ENCODE measurements around the gene TTLL4.
"Not testable (repeated sequence)": the region's sequence is repeated elsewhere in the genome, so short reads cannot be mapped to it uniquely, and the experiment has no call there.

Gene TTLL4, protein sequence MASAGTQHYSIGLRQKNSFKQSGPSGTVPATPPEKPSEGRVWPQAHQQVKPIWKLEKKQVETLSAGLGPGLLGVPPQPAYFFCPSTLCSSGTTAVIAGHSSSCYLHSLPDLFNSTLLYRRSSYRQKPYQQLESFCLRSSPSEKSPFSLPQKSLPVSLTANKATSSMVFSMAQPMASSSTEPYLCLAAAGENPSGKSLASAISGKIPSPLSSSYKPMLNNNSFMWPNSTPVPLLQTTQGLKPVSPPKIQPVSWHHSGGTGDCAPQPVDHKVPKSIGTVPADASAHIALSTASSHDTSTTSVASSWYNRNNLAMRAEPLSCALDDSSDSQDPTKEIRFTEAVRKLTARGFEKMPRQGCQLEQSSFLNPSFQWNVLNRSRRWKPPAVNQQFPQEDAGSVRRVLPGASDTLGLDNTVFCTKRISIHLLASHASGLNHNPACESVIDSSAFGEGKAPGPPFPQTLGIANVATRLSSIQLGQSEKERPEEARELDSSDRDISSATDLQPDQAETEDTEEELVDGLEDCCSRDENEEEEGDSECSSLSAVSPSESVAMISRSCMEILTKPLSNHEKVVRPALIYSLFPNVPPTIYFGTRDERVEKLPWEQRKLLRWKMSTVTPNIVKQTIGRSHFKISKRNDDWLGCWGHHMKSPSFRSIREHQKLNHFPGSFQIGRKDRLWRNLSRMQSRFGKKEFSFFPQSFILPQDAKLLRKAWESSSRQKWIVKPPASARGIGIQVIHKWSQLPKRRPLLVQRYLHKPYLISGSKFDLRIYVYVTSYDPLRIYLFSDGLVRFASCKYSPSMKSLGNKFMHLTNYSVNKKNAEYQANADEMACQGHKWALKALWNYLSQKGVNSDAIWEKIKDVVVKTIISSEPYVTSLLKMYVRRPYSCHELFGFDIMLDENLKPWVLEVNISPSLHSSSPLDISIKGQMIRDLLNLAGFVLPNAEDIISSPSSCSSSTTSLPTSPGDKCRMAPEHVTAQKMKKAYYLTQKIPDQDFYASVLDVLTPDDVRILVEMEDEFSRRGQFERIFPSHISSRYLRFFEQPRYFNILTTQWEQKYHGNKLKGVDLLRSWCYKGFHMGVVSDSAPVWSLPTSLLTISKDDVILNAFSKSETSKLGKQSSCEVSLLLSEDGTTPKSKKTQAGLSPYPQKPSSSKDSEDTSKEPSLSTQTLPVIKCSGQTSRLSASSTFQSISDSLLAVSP

DNA sequence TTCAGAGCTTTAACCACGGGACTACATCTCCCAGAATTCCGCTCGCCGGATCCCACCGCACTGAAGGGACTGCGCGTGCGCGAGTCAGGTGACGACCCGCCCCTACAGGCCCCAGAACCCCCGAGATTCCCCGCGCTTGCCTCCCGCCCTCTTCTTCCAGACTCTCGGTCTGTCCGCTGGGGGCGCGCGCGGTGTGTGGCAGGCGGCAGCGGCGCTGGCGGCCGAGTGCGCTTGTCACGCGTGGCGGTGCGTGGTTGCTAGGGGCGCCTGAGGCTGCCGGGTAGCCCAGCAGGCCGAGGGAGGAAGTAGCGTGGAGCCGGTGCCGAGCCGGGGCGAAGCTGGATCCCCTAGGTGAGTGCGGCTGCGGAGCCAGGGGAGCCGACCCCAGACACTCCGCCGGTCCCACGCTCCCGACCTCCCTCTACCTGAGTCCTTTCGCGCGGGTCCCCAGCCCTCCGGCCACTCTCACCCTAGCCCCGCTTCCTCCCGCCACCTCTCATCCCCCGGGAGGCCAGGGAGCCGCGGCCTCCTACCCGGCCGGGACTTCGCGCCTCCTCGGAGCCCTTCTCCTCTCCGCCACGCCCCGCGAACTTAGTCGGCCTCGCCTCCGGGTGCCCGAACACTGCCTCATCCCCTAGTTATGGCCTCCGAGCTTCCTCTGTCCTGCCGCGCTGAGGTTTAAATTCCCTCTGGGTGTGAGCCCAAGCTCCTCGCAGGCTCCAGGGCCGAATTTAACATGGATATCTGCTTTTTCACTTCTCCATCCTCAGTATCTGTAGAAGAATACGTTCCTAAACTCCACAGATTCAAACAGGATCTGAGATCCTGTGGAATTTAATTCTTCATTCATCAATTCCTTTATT, at the start of gene TTLL4:
Gene TTLL4, plus strand, starts transcription at position 149 of the 863 bp plus-strand sequence. CDS start 26,842 bp downstream, outside the sequence.
- in situ Hi-C loops (cut with MboI; ENCODE audit: low sequenced_read_pairs) = no loop called here

DNA sequence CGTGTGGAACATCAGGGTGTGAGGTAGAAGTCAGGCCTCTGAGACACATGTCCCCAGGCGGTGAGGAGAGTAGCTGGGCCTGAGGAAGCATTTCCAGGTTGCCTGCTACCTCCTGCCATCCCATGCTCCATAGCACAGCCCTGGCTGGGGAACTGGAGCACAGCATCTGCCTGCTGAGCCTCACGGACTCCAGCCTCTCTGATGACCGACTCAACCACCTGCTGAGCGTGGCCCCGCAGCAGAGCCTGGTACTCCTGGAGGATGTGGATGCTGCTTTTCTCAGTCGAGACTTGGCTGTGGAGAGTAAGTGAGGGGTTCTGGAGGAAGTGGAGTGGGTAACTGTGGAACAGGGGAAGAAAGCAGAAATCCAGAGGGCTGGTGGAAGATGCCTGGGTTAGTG, 48.3 kb upstream of the TTLL4 start:
- in situ Hi-C loops (cut with MboI; ENCODE audit: low sequenced_read_pairs) = no loop called here

- in situ Hi-C loops (cut with MboI; ENCODE audit: low sequenced_read_pairs) = no loop called here
Observed at GRCh38 chr2:218662827-218663226, 47.8 kb upstream of the TTLL4 start.

- in situ Hi-C loops (cut with MboI; ENCODE audit: low sequenced_read_pairs) = no loop called here
Observed at GRCh38 chr2:218663901-218664300, 46.7 kb upstream of the TTLL4 start.

GRCh38 chr2:218664653-218665052, 46.0 kb upstream of the TTLL4 start:
- in situ Hi-C loops (cut with MboI; ENCODE audit: low sequenced_read_pairs) = no loop called here

GRCh38 chr2:218671097-218671653, 39.5 kb upstream of the TTLL4 start:
- in situ Hi-C loops (cut with MboI; ENCODE audit: low sequenced_read_pairs) = no loop called here

DNA sequence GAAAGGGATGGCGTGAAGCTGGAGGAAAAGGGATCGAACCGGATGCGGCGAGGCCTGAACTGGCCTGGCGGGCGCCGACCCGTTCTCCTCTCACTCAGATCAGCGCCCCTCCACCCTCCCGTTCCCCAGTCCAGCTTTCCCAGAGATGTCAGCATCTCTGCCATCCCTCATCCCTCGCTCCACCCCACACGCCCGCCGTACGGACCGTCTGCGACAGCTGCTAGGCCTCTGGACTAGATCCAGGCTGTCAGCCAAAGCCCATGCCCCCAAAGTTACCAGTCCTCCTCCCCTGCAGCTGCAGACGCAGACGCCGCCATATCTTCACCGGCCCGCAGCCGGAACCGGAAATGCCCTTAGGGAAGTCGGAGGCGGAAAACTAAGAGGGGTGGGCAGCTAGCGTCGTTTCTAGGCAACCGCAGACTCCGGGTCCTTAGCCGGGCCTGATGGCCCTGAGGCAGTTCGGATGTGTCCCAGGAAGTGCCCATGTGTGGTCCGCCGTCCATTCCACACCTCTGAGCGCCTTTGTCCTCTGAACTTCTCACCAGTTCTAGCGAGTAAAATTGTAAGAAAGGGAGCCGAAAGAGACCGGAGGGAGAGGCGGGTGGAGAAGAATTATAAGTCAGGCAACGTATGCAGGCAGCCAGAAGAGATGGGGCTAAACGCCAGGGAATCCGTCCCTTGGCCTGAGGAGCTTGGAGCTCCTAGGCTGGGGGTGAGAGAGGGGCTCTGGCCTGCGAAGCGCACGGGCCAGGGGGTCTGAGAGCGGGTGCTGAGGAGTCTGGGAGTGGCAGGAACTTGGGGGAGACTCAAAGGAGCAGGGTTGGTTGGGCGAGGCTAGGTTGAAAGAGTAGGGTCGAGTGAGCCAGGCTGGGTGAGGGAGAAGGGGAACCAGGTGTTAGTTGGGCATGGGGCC, 38.7 kb upstream of the TTLL4 start, which contains the start of the genes RNF25 and STK36:
Gene RNF25, minus strand, starts transcription at position 349 of the 913 bp plus-strand sequence. Its CDS starts 32 bp downstream, at position 317.
Gene STK36, plus strand, starts transcription at position 433 of the 913 bp plus-strand sequence. CDS start 744 bp downstream, outside the sequence.
- in situ Hi-C loops (cut with MboI; ENCODE audit: low sequenced_read_pairs) = no loop called here

DNA sequence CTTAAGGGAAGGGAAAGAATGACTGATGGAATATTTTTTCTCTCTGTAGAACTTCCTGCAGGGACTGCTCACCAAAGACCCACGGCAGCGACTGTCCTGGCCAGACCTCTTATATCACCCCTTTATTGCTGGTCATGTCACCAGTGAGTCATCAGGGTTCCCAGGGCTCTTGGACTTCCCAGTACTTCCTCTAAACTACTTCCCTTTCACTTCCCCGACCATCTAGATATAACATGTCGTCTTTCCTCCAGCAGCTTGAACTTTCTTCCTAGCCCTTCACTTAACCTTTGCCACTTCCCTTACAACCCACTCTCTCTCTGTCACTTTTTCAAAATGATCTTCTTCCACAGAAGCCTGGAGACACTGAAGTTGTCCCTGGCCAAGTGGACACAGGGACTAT, 31.5 kb upstream of the TTLL4 start:
- in situ Hi-C loops (cut with MboI; ENCODE audit: low sequenced_read_pairs) = no loop called here

DNA sequence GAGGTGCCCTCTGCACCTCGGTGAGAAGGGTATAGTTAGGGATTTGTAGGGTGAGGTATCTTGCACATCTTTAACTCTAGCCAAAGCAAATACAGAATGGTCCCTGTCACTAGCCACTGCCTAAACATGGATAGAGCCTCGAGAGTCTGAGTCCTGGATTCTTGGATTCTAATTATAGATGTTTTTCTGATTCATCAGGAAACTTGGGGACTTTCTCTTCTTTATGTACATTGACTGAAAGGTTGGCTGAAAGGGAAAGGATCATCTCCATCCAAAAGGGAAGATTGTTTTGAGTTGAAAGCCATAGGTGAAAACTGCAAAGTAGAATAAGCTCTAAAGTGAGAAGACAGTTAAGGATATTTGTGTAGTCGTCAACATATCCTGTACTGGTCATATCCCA, 30.6 kb upstream of the TTLL4 start:
- in situ Hi-C loops (cut with MboI; ENCODE audit: low sequenced_read_pairs) = no loop called here

- in situ Hi-C loops (cut with MboI; ENCODE audit: low sequenced_read_pairs) = not testable (repeated sequence)
Observed at GRCh38 chr2:218687400-218688060, 23.1 kb upstream of the TTLL4 start.

DNA sequence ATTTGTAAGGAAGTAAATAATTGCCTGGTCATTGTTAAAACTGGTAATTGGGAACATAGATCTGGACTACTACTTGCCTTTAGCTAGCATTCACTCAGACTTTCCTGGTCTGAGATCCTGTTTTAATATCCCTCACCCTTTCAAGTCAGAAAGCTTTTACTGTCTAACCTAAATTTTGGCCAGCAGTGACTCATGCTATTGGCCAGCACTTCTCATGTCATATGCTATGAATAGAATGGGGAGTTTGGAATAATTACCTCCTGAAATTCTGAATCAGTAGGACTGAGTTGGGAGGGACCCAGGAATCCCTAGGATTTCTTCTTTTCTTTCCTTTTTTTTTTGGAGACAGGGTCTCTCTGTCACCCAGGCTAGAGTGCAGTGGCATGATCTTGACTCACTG, 19.4 kb upstream of the TTLL4 start:
- in situ Hi-C loops (cut with MboI; ENCODE audit: low sequenced_read_pairs) = no loop called here

DNA sequence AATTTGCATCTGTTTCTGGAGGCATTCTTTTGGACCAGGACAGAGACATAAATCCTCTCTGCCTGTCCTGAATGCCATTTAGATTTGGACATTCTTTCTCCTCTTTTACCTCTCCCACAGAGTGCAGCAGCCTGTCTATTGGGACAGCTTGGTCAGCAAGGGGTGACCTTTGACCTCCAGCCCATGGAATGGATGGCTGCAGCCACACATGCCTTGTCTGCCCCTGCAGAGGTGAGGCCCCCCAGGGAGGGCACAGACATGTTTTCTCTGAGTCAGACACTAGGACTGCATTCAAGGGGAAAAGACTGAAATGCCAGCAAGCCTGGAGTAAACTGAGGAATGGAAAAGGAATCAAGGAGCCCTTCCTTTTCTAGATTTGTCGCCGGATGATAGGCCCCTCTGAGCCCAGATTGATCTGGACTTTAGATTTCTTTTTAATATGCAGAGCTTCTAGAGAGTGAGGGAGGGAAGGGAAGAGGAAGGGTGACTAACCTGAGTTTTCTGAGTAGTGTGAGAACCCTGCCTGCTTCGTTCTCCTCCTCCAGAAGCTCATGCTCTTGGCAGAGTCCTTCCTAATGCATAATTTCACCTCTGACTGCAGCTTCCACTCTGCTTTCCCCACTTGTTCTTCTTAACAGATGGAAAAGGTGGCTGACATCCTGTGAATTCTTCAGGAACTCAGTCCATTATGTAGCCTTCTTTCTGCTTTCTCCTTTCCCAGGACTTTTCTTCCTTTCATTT, 16.1 kb upstream of the TTLL4 start:
- in situ Hi-C loops (cut with MboI; ENCODE audit: low sequenced_read_pairs) = no loop called here

DNA sequence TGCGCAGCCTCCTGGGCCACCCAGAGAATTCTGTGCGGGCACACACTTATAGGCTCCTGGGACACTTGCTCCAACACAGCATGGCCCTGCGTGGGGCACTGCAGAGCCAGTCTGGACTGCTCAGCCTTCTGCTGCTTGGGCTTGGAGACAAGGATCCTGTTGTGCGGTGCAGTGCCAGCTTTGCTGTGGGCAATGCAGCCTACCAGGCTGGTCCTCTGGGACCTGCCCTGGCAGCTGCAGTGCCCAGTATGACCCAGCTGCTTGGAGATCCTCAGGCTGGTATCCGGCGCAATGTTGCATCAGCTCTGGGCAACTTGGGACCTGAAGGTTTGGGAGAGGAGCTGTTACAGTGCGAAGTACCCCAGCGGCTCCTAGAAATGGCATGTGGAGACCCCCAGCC, 11.8 kb upstream of the TTLL4 start:
- in situ Hi-C loops (cut with MboI; ENCODE audit: low sequenced_read_pairs) = no loop called here

DNA sequence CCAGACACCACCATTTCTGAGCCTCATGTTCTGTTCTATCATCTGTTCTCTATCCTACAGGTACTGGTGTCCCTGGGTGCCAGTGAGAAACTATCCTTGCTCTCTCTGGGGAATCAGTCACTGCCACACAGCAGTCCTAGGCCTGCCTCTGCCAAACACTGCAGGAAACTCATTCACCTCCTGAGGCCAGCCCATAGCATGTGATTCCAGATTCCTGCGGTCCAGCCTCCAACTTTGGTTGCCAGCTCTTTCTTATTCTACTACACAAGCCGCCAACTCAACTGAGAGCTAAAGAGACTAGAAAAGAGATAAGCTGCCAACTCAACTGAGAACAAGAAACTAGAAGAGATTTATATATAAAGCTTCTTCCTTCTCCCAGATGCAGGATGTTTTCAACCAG, 8.8 kb upstream of the TTLL4 start:
- in situ Hi-C loops (cut with MboI; ENCODE audit: low sequenced_read_pairs) = no loop called here

DNA sequence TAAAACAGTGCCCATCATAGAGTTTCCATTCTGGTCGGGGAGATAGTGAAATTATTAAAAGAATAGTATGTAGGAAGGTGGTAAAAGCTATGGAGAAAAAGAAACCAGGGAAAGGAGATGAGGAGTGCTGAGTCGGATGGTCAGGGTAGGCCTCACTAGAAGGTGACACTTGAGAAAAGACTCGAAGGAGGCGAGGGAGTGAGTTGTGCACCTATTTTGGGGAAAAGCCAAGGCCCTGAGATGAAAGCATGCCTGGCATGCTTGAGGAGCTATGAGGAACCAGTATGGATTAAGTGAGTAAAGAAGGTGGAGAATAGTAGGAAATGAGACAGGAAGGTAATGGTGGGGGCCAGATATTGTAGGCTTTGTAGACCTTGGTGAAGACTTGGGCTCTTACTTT, 7.3 kb upstream of the TTLL4 start:
- in situ Hi-C loops (cut with MboI; ENCODE audit: low sequenced_read_pairs) = no loop called here

DNA sequence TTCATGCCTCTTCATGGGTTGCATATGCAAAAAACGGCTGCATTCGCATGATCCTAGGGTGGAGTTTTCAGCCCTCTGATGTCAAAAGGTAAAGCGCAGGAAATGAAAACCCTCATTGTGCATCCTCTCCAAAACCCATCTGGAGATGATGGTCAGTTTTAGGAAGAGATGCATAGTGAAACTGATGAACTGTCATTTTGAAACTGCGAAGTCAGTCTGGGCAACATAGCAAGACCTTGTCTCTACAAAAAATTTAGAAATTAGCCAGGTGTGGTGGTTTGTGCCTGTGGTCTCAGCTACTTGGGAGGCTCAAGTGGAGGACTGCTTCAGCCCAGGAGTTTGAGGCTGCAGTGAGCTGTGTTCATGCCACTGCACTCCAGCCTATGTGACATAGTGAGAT, 2.5 kb upstream of the TTLL4 start:
- in situ Hi-C loops (cut with MboI; ENCODE audit: low sequenced_read_pairs) = no loop called here

DNA sequence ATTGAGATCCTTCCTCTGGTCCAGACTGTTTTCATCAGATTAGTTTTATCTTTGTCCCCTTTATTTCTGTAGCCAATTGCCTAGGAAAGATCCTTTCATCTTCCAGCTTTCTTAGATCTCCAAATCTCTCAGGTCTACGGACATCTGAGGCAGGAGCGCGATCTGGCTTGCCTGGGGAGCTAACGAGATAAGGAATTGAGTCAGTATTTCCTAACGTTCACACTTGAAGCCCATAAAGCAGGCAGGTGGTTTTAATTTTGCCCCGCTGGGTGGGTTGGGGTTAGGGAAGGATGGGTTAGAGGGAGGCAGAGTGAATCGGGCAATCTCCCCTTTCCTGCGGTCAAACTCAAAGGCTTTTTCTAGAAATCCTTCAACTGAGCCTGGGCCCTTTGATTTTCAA, 727 bp upstream of the TTLL4 start:
- in situ Hi-C loops (cut with MboI; ENCODE audit: low sequenced_read_pairs) = no loop called here

GRCh38 chr2:218710334-218710686, 325 bp upstream of the TTLL4 start:
- in situ Hi-C loops (cut with MboI; ENCODE audit: low sequenced_read_pairs) = no loop called here
